ENCODE measurements around the gene NOP16. TPM values are rescaled to one million over a fixed set of nuclear protein-coding genes. Genes with fewer than 3 reads are reported as not detected.

Gene NOP16
- total and polyA plus RNA-seq, 2 experiments from 2014 or later = 22.9 to 64.0 TPM

DNA sequence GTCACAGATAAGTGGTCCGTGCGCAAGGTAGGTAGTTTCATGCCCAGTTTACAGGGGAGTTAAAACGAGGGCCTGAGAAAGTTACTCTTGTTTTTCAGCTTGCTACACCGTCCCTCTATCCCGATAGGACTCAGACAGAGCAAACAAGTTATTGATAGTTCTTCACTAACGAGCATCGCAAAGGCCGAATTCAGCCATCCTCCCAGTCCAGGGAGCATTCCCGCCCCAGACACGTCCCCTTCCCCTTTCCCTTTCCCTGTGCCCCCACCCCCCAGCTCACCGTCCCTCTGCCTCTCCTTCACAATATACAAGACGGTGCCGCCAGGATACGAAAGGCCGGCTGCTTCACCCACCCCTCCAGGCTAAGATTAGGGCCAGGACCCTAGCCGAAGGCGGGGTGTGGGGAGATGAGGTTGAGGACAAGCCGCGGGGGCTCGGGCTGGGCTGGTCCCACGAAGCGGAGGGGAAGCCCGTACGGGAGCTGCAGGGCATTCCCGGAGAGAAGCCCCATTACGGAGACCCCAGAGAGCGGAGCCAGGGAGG is 27.4 kb downstream of the NOP16 start:
- H3K79me2 ChIP-seq = peaks cover 53% of the 10 kb centered on the region
- no peaks in the 10 kb centered on the region for H3K27me3 ChIP-seq
- DNase-seq (ENCODE audit: low spot score) = peak; percentile 28
- H3K4me1 ChIP-seq (ENCODE audit: insufficient read depth) = peaks cover 7% of the 10 kb centered on the region
- TF ChIP-seq EZH2 (IDR thresholded peaks at IDR 0.05; ENCODE audit: borderline replicate concordance) = no peak
- peak overlapping the region; percentile 65 for H2AFZ ChIP-seq
- peaks cover 34% of the 10 kb centered on the region for H4K20me1 ChIP-seq (ENCODE audit: insufficient read depth, poor library complexity, severe bottlenecking)
- 2% methylated on average over 15 of the region's 27 CpGs for WGBS (ENCODE audit: low lambda C conversion rate, missing lambda C conversion rate)
- peak overlapping the region; percentile 63 for H3K4me3 ChIP-seq
- H3K4me2 ChIP-seq = peak overlapping the region; percentile 82
- H3K9me3 ChIP-seq (ENCODE audit: low read depth) = no peaks in the 10 kb centered on the region
- no peaks in the 10 kb centered on the region for H3K9me2 ChIP-seq (replicated peaks; ENCODE audit: insufficient read depth)
- peak overlapping the region; percentile 74 for H3K27ac ChIP-seq
- H3K36me3 ChIP-seq (replicated peaks; ENCODE audit: insufficient read depth, low read depth) = no peaks in the 10 kb centered on the region

DNA sequence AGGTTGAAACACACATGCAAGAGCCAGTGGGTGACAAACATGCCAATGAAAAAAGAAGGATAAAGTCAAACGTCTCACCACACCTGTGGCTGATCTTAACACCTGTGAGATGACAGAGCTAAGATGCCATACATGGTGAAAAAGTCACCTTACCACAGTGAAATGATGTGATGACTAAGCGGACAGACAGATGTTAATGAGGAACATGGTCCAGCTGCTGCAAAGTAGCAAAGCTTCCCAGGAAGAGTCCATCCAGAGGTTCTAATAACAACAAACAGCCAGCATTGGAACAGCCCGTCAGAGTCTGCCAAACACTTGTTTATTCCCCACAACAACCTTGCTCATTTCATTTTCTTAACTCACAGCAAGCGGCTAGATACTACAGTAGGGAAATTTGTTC is 28.7 kb downstream of the NOP16 start:
- Histone ChIP-seq H3K4me2 (peak overlapping the region; percentile 82), H2AFZ (no peak overlapping the region), H3K9me3 (ENCODE audit: low read depth) (no peaks in the 10 kb centered on the region), H3K79me2 (peaks cover 66% of the 10 kb centered on the region), H3K36me3 (replicated peaks; ENCODE audit: insufficient read depth, low read depth) (no peaks in the 10 kb centered on the region), H3K27me3 (no peaks in the 10 kb centered on the region), H4K20me1 (ENCODE audit: insufficient read depth, poor library complexity, severe bottlenecking) (peaks cover 46% of the 10 kb centered on the region), H3K27ac (no peak overlapping the region), H3K4me1 (ENCODE audit: insufficient read depth) (peaks cover 7% of the 10 kb centered on the region), H3K9me2 (replicated peaks; ENCODE audit: insufficient read depth) (no peaks in the 10 kb centered on the region), H3K4me3 (no peak overlapping the region)
- no peak for TF ChIP-seq EZH2phosphoT487 (IDR thresholded peaks at IDR 0.05; ENCODE audit: low read depth, severe bottlenecking, unreplicated experiment)
- TF ChIP-seq, protein P1, sequence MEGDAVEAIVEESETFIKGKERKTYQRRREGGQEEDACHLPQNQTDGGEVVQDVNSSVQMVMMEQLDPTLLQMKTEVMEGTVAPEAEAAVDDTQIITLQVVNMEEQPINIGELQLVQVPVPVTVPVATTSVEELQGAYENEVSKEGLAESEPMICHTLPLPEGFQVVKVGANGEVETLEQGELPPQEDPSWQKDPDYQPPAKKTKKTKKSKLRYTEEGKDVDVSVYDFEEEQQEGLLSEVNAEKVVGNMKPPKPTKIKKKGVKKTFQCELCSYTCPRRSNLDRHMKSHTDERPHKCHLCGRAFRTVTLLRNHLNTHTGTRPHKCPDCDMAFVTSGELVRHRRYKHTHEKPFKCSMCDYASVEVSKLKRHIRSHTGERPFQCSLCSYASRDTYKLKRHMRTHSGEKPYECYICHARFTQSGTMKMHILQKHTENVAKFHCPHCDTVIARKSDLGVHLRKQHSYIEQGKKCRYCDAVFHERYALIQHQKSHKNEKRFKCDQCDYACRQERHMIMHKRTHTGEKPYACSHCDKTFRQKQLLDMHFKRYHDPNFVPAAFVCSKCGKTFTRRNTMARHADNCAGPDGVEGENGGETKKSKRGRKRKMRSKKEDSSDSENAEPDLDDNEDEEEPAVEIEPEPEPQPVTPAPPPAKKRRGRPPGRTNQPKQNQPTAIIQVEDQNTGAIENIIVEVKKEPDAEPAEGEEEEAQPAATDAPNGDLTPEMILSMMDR (IDR thresholded peaks at IDR 0.05; ENCODE audit: poor library complexity) = no peak
- no peak for TF ChIP-seq EZH2 (IDR thresholded peaks at IDR 0.05; ENCODE audit: borderline replicate concordance)
- 80% methylated on average over 4 of the region's 4 CpGs for whole genome bisulfite sequencing (ENCODE audit: low lambda C conversion rate, missing lambda C conversion rate)
- DNase-seq (ENCODE audit: low spot score) = no peak

DNA sequence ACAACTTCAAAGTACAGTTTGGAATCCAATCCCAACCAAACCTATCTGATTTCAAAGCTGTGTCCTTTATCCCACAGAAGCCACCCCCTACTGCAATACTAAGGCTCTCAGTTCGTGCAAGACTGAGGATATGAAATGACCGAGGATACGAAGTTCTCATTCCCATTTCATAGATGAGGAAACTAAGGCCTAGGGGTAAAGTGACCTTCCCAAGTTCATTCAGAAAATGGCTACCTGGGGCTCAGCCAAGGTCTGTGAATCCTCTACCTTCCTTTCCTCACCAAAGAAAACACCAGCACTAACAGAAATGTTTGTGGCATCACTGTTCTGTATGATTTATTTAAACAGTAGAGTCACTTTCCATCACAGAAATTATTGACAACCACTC is 32.2 kb downstream of the NOP16 start:
- Histone ChIP-seq H2AFZ (no peak overlapping the region), H3K79me2 (peaks cover 95% of the 10 kb centered on the region), H3K9me2 (replicated peaks; ENCODE audit: insufficient read depth) (no peaks in the 10 kb centered on the region), H3K4me1 (ENCODE audit: insufficient read depth) (peaks cover 7% of the 10 kb centered on the region), H3K4me2 (no peak overlapping the region), H3K9me3 (ENCODE audit: low read depth) (no peaks in the 10 kb centered on the region), H3K27me3 (no peaks in the 10 kb centered on the region), H3K27ac (no peak overlapping the region), H3K4me3 (no peak overlapping the region), H4K20me1 (ENCODE audit: insufficient read depth, poor library complexity, severe bottlenecking) (peaks cover 56% of the 10 kb centered on the region), H3K36me3 (replicated peaks; ENCODE audit: insufficient read depth, low read depth) (no peaks in the 10 kb centered on the region)
- no peak for TF ChIP-seq EZH2 (IDR thresholded peaks at IDR 0.05; ENCODE audit: borderline replicate concordance)
- TF ChIP-seq, protein P1 (IDR thresholded peaks at IDR 0.05; ENCODE audit: poor library complexity) = no peak
- no peak for TF ChIP-seq EZH2phosphoT487 (IDR thresholded peaks at IDR 0.05; ENCODE audit: low read depth, severe bottlenecking, unreplicated experiment)
- 93% methylated on average over 3 of the region's 3 CpGs for WGBS (ENCODE audit: low lambda C conversion rate, missing lambda C conversion rate)
- DNase-seq (ENCODE audit: low spot score) = no peak

DNA sequence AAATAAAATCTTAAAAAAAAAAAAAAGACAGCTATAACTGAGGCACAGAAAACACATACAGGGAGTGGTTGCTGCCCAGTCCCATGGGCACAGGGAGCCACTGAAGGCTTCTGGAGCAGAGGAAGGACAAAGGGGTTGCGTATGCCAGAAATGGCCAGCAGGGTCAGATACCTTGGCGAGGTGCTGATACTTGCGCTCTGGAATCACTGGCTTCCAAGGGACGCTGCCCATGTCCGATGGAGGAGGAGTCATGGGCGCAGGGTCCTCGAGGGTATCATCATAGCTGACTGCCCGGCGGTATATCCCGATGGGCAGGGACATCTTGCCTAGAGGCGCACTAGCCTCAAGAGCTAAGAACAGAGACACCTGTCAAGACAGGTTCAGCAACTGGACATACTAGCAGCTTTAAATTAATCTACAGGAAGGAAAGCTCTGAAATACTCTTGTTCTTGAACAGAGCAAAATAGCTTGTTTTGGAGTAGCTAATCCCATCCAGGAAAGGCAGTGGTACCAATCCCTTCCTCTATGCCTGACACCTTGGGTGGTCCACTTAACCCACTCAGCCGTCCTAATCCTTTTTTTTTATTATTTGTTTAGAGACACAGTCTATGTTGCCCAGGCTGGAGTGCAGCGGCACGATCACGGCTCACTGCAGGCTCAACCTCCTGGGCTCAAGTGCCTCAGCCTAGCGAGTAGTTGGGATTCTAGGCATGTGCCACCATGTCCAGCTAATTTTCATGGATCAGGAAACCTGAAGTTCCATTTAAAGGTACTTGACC is 32.8 kb downstream of the NOP16 start:
- TF ChIP-seq EZH2phosphoT487 (IDR thresholded peaks at IDR 0.05; ENCODE audit: low read depth, severe bottlenecking, unreplicated experiment) (no peak), EZH2 (IDR thresholded peaks at IDR 0.05; ENCODE audit: borderline replicate concordance) (no peak)
- TF ChIP-seq, protein P1 (IDR thresholded peaks at IDR 0.05; ENCODE audit: poor library complexity) = no peak
- H3K4me1 ChIP-seq (ENCODE audit: insufficient read depth) = peaks cover 5% of the 10 kb centered on the region
- H3K9me2 ChIP-seq (replicated peaks; ENCODE audit: insufficient read depth) = no peaks in the 10 kb centered on the region
- no peaks in the 10 kb centered on the region for H3K27me3 ChIP-seq
- DNase-seq (ENCODE audit: low spot score) = no peak
- no peak overlapping the region for H3K4me2 ChIP-seq
- H3K4me3 ChIP-seq = no peak overlapping the region
- H3K36me3 ChIP-seq (replicated peaks; ENCODE audit: insufficient read depth, low read depth) = no peaks in the 10 kb centered on the region
- WGBS (ENCODE audit: low lambda C conversion rate, missing lambda C conversion rate) = 84% methylated on average over 16 of the region's 16 CpGs
- no peak overlapping the region for H3K27ac ChIP-seq
- H3K79me2 ChIP-seq = peaks cover 92% of the 10 kb centered on the region
- H4K20me1 ChIP-seq (ENCODE audit: insufficient read depth, poor library complexity, severe bottlenecking) = peaks cover 53% of the 10 kb centered on the region
- no peak overlapping the region for H2AFZ ChIP-seq
- H3K9me3 ChIP-seq (ENCODE audit: low read depth) = no peaks in the 10 kb centered on the region
